DMS153 treated with DMSO at 0.1 percent for 48 hours (cell line): ENCODE results near the gene POLR3GL.

Source experiments
- DNase-seq: peaks from one replicate; lab custom pipeline; 2025; ENCODE audit not compliant: unreplicated experiment; lab: John Stamatoyannopoulos, UW

Gene POLR3GL

GRCh38 chr1:145972580-145972979 is 8.1 kb downstream of the POLR3GL start:
- DNase-seq: no peak

- DNase-seq: no peak
Observed at GRCh38 chr1:145974721-145975120, 10.2 kb downstream of the POLR3GL start.

- DNase-seq: no peak
Observed at GRCh38 chr1:145975216-145975615, 10.7 kb downstream of the POLR3GL start.

GRCh38 chr1:145977016-145977415 is 12.5 kb downstream of the POLR3GL start:
- no peak for DNase-seq

- DNase-seq: peak; percentile 98
Observed at GRCh38 chr1:145977486-145978470, 13.3 kb downstream of the POLR3GL start.

- DNase-seq: no peak
Observed at GRCh38 chr1:145978471-145978853, 14.0 kb downstream of the POLR3GL start.

- peak; percentile 99 for DNase-seq
Observed at GRCh38 chr1:145978854-145979745, 14.6 kb downstream of the POLR3GL start.

GRCh38 chr1:145979746-145980456 is 15.4 kb downstream of the POLR3GL start:
- DNase-seq: no peak

GRCh38 chr1:145980457-145980994 is 16.0 kb downstream of the POLR3GL start:
- DNase-seq: no peak

- DNase-seq: no peak
Observed at GRCh38 chr1:145982010-145982723, 17.7 kb downstream of the POLR3GL start.

- DNase-seq: no peak
Observed at GRCh38 chr1:145983206-145983675, 18.8 kb downstream of the POLR3GL start.

- DNase-seq: no peak
Observed at GRCh38 chr1:145983960-145984830, 19.7 kb downstream of the POLR3GL start.

- no peak for DNase-seq
Observed at GRCh38 chr1:145985129-145985501, 20.6 kb downstream of the POLR3GL start.

- DNase-seq: peak; percentile 84
Observed at GRCh38 chr1:145985502-145986439, 21.3 kb downstream of the POLR3GL start.

GRCh38 chr1:145986551-145986950 is 22.1 kb downstream of the POLR3GL start:
- DNase-seq: no peak

GRCh38 chr1:145987926-145988325 is 23.4 kb downstream of the POLR3GL start:
- no peak for DNase-seq

GRCh38 chr1:145988773-145989172 is 24.3 kb downstream of the POLR3GL start:
- no peak for DNase-seq

GRCh38 chr1:145990249-145990855 is 25.9 kb downstream of the POLR3GL start:
- no peak for DNase-seq
